K562 (cell line): ENCODE measurements around the gene LRRC74B. TPM values are rescaled to one million over a fixed set of nuclear protein-coding genes. Genes with fewer than 3 reads are reported as not detected.

Experiments used
- AFF4 ChIP-seq: sonication (generic); formaldehyde crosslinking; IDR thresholded peaks from 2 replicates; pipeline ENCODE4 v1.8.0; 2023; ENCODE audit warnings: mild to moderate bottlenecking, missing genetic modification reagents
- DIDO1 ChIP-seq: fragments of 450-650 bp; IDR thresholded peaks from 2 replicates; pipeline ENCODE4 v1.6.1; 2016; ENCODE audit warnings: low read depth, missing biosample characterization, missing genetic modification characterization
- EGR1 ChIP-seq: fragments of 450-650 bp; conservative IDR thresholded peaks from 2 replicates; pipeline ENCODE4 v1.6.1; 2017; ENCODE audit warnings: mild to moderate bottlenecking
- FOXK1 ChIP-seq: sonication (generic); formaldehyde crosslinking; IDR thresholded peaks from 2 replicates; pipeline ENCODE4 v1.8.0; 2022; ENCODE audit warnings: missing genetic modification reagents, mild to moderate bottlenecking, borderline replicate concordance
- HBP1 ChIP-seq: fragments of 450-650 bp; formaldehyde crosslinking; IDR thresholded peaks from 2 replicates; pipeline ENCODE4 v1.4.0; 2022; ENCODE audit warnings: missing genetic modification characterization
- MAFG ChIP-seq: fragments of 450-650 bp; conservative IDR thresholded peaks from 2 replicates; pipeline ENCODE4 v1.6.1; 2016; ENCODE audit warnings: missing genetic modification characterization, missing compliant biosample characterization
- RCOR1 ChIP-seq, 2 experiments: IDR thresholded peaks; 2 replicates each; pipeline ENCODE4 v1.6.1; 2012; ENCODE audit warnings: low read depth in 2 of 2, low read length in 2 of 2, borderline replicate concordance in 1 of 2, improper control_type of control experiment in 1 of 2
- TEAD4 ChIP-seq, 2 experiments: sonication (generic) in 1 of 2; formaldehyde crosslinking in 1 of 2; IDR thresholded peaks; 2 replicates each; pipeline versions ENCODE4 v1.6.1 to v1.8.0; 2012 to 2022; ENCODE audit warnings: borderline replicate concordance in 1 of 2, inconsistent platforms in 1 of 2, low read length in 1 of 2, mild to moderate bottlenecking in 1 of 2, missing genetic modification reagents in 1 of 2
- TFE3 ChIP-seq: fragments of 450-650 bp; formaldehyde crosslinking; IDR thresholded peaks from 2 replicates; pipeline ENCODE4 v1.4.0; 2020; ENCODE audit warnings: mild to moderate bottlenecking, mixed read lengths
- THAP12 ChIP-seq: fragments of 250-450 bp; sonication (Bioruptor Pico); IDR thresholded peaks from 2 replicates; pipeline ENCODE4 v1.9.0; 2021; ENCODE audit warnings: mild to moderate bottlenecking, inconsistent platforms
- THRB ChIP-seq: fragments of 450-650 bp; formaldehyde crosslinking; conservative IDR thresholded peaks from 2 replicates; pipeline ENCODE4 v1.4.0; 2022; ENCODE audit warnings: mild to moderate bottlenecking, missing genetic modification characterization
- ZNF57 ChIP-seq: fragments of 450-650 bp; formaldehyde crosslinking; IDR thresholded peaks from 2 replicates; pipeline ENCODE4 v1.4.0; 2020; ENCODE audit warnings: mild to moderate bottlenecking, moderate library complexity
- ZNF699 ChIP-seq: fragments of 250-450 bp; sonication (Bioruptor Pico); IDR thresholded peaks from 2 replicates; pipeline ENCODE4 v1.8.0; 2021; ENCODE audit warnings: mild to moderate bottlenecking, moderate library complexity; ENCODE audit not compliant: insufficient replicate concordance
- polyA plus RNA-seq, 8 experiments: library from polyadenylated mRNA; depleted of rRNA in 4 of 8; stranded (reverse) in 5 of 8; unstranded in 3 of 8; fragments of >200 nt; fragmentation: Nextera tagmentation in 2 of 8; fragmentation: Illumina TruSeq in 1 of 8; extraction: Ambion mirVana in 2 of 8; extraction: Trizol in 1 of 8; gene quantifications; 2 replicates each; pipeline versions ENCODE4 v1.2.1 to v1.2.3, GENCODE V29; 2011 to 2014; ENCODE audit warnings: inconsistent platforms in 1 of 8, missing spikeins in 1 of 8
- total RNA-seq, 7 experiments: library from RNA; depleted of rRNA in 6 of 7; stranded (reverse); fragments of >200 nt in 6 of 7; fragmentation: Illumina TruSeq in 2 of 7; extraction: Trizol in 2 of 7; gene quantifications; 2 replicates each; pipeline versions ENCODE4 v1.2.1 to v1.2.3, GENCODE V29; 2011 to 2021; ENCODE audit warnings: low replicate concordance in 1 of 7

The LRRC74B gene
- total and polyA plus RNA-seq, 9 of the 15 experiments (the other 6 are each of a cell fraction or from before 2014, with no cell fraction given), result not detected

- TF ChIP-seq HBP1 (CRISPR knock-in tag), result peak; percentile 87; the same call in 1 of the 2 replicates
- TF ChIP-seq ZNF699 (CRISPR knock-in tag), result no peak
- no peak for TF ChIP-seq DIDO1
- TF ChIP-seq ZNF57 (CRISPR knock-in tag), result peak; percentile 11; the same call in 1 of the 2 replicates
- peak; percentile 90 for TF ChIP-seq THAP12 (CRISPR knock-in tag)
- TF ChIP-seq RCOR1 (IDR thresholded peaks at IDR 0.05; ENCODE audit: borderline replicate concordance in 1 of 2, low read depth in 2 of 2, low read length in 2 of 2), result 0 out of 4 replicates have a peak, but pooled peaks of 1 of the 2 experiments have one; percentile 24
- no peak for TF ChIP-seq FOXK1 (CRISPR knock-in tag)
- no peak for TF ChIP-seq MAFG
- no peak for TF ChIP-seq AFF4 (CRISPR knock-in tag)
- no peak for TF ChIP-seq EGR1
- 0 out of 2 replicates have a peak, but pooled peaks have one; percentile 23 for TF ChIP-seq THRB (CRISPR knock-in tag)
- TF ChIP-seq TEAD4 (IDR thresholded peaks at IDR 0.05; ENCODE audit: low read length), result no peak
- no peak for TF ChIP-seq TEAD4 (CRISPR knock-in tag; IDR thresholded peaks at IDR 0.05; ENCODE audit: borderline replicate concordance)
- 0 out of 2 replicates have a peak, but pooled peaks have one; percentile 1 for TF ChIP-seq TFE3 (CRISPR knock-in tag)
Observed at GRCh38 chr22:20996598-20997535, 48.9 kb upstream of the LRRC74B start (continued).
